ENCODE results near the gene PLEKHO1.
"Not testable (repeated sequence)": the region's sequence is repeated elsewhere in the genome, so short reads cannot be mapped to it uniquely, and the experiment has no call there.

The PLEKHO1 gene

GRCh38 chr1:150176593-150176992, 26.9 kb downstream of the PLEKHO1 start:
- FAIRE-seq = no peak

GRCh38 chr1:150178548-150178947, 28.8 kb downstream of the PLEKHO1 start:
- no peak for FAIRE-seq

GRCh38 chr1:150179867-150180266, 30.2 kb downstream of the PLEKHO1 start:
- no peak for FAIRE-seq

- no peak for FAIRE-seq
Measured at GRCh38 chr1:150180474-150180873, 30.8 kb downstream of the PLEKHO1 start.

- no peak for FAIRE-seq
Measured at GRCh38 chr1:150182247-150182646, 32.5 kb downstream of the PLEKHO1 start.

GRCh38 chr1:150183061-150183460, 33.3 kb downstream of the PLEKHO1 start:
- FAIRE-seq = no peak

- no peak for FAIRE-seq
Measured at GRCh38 chr1:150185481-150185880, 35.8 kb downstream of the PLEKHO1 start.

GRCh38 chr1:150186438-150186788, 36.7 kb downstream of the PLEKHO1 start:
- not testable (repeated sequence) for FAIRE-seq

- FAIRE-seq = peak; percentile 77
Measured at GRCh38 chr1:150186789-150187559, 37.3 kb downstream of the PLEKHO1 start.

- FAIRE-seq = no peak
Measured at GRCh38 chr1:150187560-150187931, 37.8 kb downstream of the PLEKHO1 start.

GRCh38 chr1:150192012-150192411, 42.3 kb downstream of the PLEKHO1 start:
- no peak for FAIRE-seq

GRCh38 chr1:150194381-150195031, 44.8 kb downstream of the PLEKHO1 start:
- FAIRE-seq = no peak

- FAIRE-seq = no peak
Measured at GRCh38 chr1:150196417-150196816, 46.7 kb downstream of the PLEKHO1 start.

GRCh38 chr1:150207281-150207971, 57.7 kb downstream of the PLEKHO1 start:
- no peak for FAIRE-seq

GRCh38 chr1:150208460-150208859, 58.7 kb downstream of the PLEKHO1 start:
- not testable (repeated sequence) for FAIRE-seq

Data from A204.1 (cell line).